Adrenal gland (tissue), 5 donors: ENCODE data around the gene KIF2A.

Source experiments
- POLR2A ChIP-seq, 2 donors: fragments of 450-650 bp; IDR thresholded peaks; one replicate each; pipeline ENCODE4 v1.6.1; 2017; ENCODE audit warnings: antibody characterized with exemption in 2 of 2, mild to moderate bottlenecking in 2 of 2, moderate library complexity in 1 of 2
- TF ChIP-seq, protein P1 (sequence below), 6 experiments: fragments of 450-650 bp in 4 of 6; fragments of 200-600 bp in 2 of 6; sonication (generic) in 1 of 6; IDR thresholded peaks; 1 replicate in 5 of 6; 2 replicates in 1 of 6; pipeline versions ENCODE4 v1.5.1 to v1.8.0; 2016 to 2021; ENCODE audit warnings: antibody characterized with exemption in 6 of 6, mild to moderate bottlenecking in 2 of 6, moderate library complexity in 1 of 6
- donor health status: DM: no; HTN: no; CAD: no.

DNA sequence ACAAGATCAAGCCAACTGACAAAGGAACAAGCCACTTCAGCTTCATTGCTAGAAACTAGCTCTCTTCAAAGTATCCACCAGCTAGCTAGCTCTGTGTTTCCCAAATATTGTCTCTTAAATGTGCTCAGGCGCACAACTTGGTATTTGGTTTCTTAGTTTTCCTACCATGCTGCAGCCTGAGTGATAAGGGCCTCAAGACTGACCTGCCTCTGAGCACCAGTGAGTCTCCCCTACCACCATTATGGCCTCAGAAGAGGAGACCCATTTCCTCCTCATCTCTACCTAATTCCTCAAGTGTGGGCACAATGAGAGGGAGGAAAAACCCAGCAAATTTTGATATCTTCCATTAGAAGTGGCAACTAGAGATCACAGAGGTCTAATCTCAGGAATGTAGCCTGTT is 34.6 kb upstream of the KIF2A start:
- TF ChIP-seq, protein P1, sequence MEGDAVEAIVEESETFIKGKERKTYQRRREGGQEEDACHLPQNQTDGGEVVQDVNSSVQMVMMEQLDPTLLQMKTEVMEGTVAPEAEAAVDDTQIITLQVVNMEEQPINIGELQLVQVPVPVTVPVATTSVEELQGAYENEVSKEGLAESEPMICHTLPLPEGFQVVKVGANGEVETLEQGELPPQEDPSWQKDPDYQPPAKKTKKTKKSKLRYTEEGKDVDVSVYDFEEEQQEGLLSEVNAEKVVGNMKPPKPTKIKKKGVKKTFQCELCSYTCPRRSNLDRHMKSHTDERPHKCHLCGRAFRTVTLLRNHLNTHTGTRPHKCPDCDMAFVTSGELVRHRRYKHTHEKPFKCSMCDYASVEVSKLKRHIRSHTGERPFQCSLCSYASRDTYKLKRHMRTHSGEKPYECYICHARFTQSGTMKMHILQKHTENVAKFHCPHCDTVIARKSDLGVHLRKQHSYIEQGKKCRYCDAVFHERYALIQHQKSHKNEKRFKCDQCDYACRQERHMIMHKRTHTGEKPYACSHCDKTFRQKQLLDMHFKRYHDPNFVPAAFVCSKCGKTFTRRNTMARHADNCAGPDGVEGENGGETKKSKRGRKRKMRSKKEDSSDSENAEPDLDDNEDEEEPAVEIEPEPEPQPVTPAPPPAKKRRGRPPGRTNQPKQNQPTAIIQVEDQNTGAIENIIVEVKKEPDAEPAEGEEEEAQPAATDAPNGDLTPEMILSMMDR (IDR thresholded peaks at IDR 0.05): no peak
- no peak for TF ChIP-seq POLR2A (IDR thresholded peaks at IDR 0.05)
